HG03064 (cell line): ENCODE data around the gene ANAPC2.

Source experiments
- ATAC-seq: cut with Tn5 transposase; IDR thresholded peaks from one replicate; pipeline ENCODE4 v1.9.1; 2021; ENCODE audit warnings: low read depth; ENCODE audit not compliant: unreplicated experiment

Gene ANAPC2

GRCh38 chr9:137178201-137178938 is 10.0 kb downstream of the ANAPC2 start:
- no peak for ATAC-seq

GRCh38 chr9:137176302-137177182 is 11.8 kb downstream of the ANAPC2 start:
- no peak for ATAC-seq

GRCh38 chr9:137175345-137175961 is 12.9 kb downstream of the ANAPC2 start:
- no peak for ATAC-seq

- no peak for ATAC-seq
These were observed 13.6 kb downstream of the ANAPC2 start for GRCh38 chr9:137174722-137175293.

- no peak for ATAC-seq
These were observed 14.3 kb downstream of the ANAPC2 start for GRCh38 chr9:137173796-137174664.

- no peak for ATAC-seq
These were observed 15.2 kb downstream of the ANAPC2 start for GRCh38 chr9:137172901-137173795.

GRCh38 chr9:137171149-137171900 is 17.0 kb downstream of the ANAPC2 start:
- ATAC-seq, result no peak

- no peak for ATAC-seq
These were observed 17.7 kb downstream of the ANAPC2 start for GRCh38 chr9:137170486-137171148.

- no peak for ATAC-seq
These were observed 18.4 kb downstream of the ANAPC2 start, which contains the start of gene LRRC26 for GRCh38 chr9:137169896-137170358. Gene LRRC26, minus strand, starts transcription at chr9:137170051. Its CDS starts 108 bp downstream, at chr9:137169943.

- no peak for ATAC-seq
These were observed 19.2 kb downstream of the ANAPC2 start for GRCh38 chr9:137168904-137169856.

- no peak for ATAC-seq
These were observed 19.8 kb downstream of the ANAPC2 start for GRCh38 chr9:137168573-137168903.

- ATAC-seq, result no peak
These were observed 20.4 kb downstream of the ANAPC2 start for GRCh38 chr9:137167747-137168572.

GRCh38 chr9:137167277-137167746 is 21.0 kb downstream of the ANAPC2 start:
- no peak for ATAC-seq

GRCh38 chr9:137166380-137167229 is 21.8 kb downstream of the ANAPC2 start:
- no peak for ATAC-seq
